ENCODE measurements around the gene GRAMD2B. TPM values are rescaled to one million over a fixed set of nuclear protein-coding genes. Genes with fewer than 3 reads are reported as not detected.
"Not testable (repeated sequence)": the region's sequence is repeated elsewhere in the genome, so short reads cannot be mapped to it uniquely, and the experiment has no call there.

GRAMD2B gene
- polyA plus RNA-seq (ENCODE audit: insufficient read length) = 31.1 TPM
- long read RNA-seq, donor 1, partial matches to known transcripts = 0 of 1 reads
- long read RNA-seq, donor 1, other reads (novel, unspliced or antisense) = 0 of 1 reads
- long read RNA-seq, donor 2, partial matches to known transcripts = 12 of 13 reads
- long read RNA-seq, donor 2, other reads (novel, unspliced or antisense) = 0 of 13 reads
- long read RNA-seq, donor 3, partial matches to known transcripts = 10 of 10 reads
- long read RNA-seq, donor 3, other reads (novel, unspliced or antisense) = 0 of 10 reads
- long read RNA-seq, donor 4 = 0 reads
- long read RNA-seq, donor 5, partial matches to known transcripts = 0 of 3 reads
- long read RNA-seq, donor 5, other reads (novel, unspliced or antisense) = 0 of 3 reads
- long read RNA-seq, donor 6, partial matches to known transcripts = 146 of 146 reads
- long read RNA-seq, donor 6, other reads (novel, unspliced or antisense) = 0 of 146 reads
- long read RNA-seq, donor 7, partial matches to known transcripts = 0 of 1 reads
- long read RNA-seq, donor 7, other reads (novel, unspliced or antisense) = 0 of 1 reads
- long read RNA-seq, donor 8 = 0 reads

GRCh38 chr5:126422994-126423788, at the start of gene GRAMD2B:
TSS of gene GRAMD2B (plus strand) at chr5:126423409. CDS start at chr5:126423607, 198 bp downstream.
- DNase-seq = peak; percentile 88

DNA sequence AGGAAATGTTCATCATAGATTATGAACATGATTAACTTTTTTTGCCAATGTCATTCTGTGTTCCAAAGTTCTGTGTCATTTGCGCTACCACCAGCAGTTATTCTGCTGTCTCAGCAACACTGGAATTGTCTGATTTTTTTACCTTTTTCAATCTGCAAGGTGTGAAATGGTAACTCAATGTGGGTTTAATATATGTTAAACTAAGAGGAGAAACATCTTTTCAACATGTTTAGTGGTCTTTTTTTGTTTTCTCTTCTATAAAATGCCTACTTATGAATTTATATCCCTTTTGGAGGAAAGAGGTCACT, 49.1 kb upstream of the GRAMD2B start:
- no peak for DNase-seq

GRCh38 chr5:126376443-126376842, 46.8 kb upstream of the GRAMD2B start:
- no peak for DNase-seq

DNA sequence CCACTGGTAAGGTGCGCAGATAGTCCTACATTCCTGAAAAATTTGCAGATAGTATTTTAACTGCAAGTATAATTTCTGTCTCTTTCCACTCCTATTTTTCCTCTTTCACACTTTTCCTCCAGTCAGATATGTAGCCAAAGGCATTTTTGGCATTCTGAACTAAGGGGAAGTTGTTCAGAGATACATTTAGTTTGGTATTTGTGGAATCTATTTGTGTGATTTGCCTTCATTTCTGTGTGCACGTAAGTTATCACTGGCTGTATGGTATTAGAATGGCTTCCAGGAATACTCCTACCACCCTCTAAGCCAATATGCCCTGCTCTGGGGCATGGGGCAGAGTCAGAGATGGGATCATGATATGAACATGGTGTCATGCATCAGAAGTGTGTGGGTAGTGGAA, 45.8 kb upstream of the GRAMD2B start:
- no peak for DNase-seq

DNA sequence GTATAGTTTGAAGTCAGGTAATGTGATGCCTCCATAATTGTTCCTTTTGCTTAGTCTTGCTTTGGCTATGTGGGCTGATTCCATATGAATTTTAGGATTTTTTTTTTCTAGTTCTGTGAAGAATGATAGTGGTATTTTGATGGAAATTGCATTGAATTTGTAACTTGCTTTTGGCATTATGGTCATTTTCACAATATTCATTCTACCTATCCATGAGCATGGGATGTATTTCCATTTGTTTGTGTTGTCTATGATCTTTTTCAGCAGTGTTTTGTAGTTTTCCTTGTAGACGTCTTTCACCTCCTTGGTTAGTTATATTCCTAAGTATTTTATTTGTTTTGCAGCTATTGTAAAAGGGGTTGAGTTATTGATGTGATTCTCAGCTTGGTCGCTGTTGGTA, 42.9 kb upstream of the GRAMD2B start:
- DNase-seq = not testable (repeated sequence)

GRCh38 chr5:126383246-126383645, 40.0 kb upstream of the GRAMD2B start:
- no peak for DNase-seq

DNA sequence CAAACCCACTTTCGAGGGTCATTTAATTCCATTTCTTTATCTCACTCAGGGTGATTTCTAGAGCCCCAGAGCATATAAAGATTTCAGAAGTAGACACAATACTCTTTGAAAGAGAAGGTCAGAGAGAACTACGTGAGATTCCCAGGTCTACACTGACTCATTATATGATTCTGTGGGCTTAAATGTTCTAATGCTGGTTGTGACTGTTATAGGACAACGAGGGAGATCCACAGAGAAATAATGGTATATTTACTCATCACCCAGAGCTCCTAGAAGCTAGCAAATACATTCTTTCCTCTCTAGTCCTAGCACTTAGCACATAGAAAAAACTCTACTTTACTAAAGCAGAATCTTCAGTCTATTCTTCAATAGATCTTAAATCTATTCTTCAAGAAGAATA, 39.4 kb upstream of the GRAMD2B start:
- DNase-seq = no peak

- DNase-seq = no peak
Measured at GRCh38 chr5:126384985-126385384, 38.2 kb upstream of the GRAMD2B start.

- no peak for DNase-seq
Measured at GRCh38 chr5:126385524-126386502, 37.4 kb upstream of the GRAMD2B start.

DNA sequence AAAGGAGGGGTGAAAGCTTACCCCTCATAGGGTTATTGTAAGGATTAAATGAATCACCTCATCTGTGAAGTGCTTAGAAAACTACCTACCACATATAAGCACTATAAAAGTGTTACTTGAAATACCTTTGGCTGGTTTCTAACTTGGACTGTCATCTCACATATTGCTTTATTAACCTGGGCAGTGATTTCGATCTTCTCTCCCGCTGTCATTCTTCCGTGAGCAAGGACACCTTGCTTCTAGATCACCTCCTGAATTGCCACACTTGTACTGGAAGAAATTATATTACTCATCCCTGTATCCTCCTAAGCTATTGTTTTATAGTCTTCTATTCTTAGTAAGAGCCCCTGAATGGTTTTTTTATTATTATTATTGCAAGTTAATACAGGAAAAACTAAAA, 34.0 kb upstream of the GRAMD2B start:
- no peak for DNase-seq

GRCh38 chr5:126390051-126390450, 33.2 kb upstream of the GRAMD2B start:
- DNase-seq = no peak

DNA sequence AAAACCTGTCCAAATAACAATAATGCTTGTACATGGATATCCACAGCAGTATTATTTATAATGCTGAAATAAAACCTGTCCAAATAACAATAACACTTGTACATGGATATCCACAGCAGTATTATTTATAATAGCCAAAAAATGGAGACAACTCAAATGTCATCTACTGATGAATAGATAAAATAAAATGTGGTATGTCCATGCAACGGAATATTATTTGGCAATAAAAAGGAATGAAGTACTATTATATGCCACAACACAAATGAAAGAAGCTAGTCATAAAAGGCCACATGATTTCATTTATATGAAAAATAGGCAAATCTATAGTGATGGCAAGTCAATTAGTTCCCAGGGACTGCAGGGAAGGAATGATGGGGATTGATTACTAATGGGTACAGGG, 31.8 kb upstream of the GRAMD2B start:
- no peak for DNase-seq

GRCh38 chr5:126394211-126394788, 28.9 kb upstream of the GRAMD2B start:
- no peak for DNase-seq

- no peak for DNase-seq
Measured at GRCh38 chr5:126395198-126395597, 28.0 kb upstream of the GRAMD2B start.

GRCh38 chr5:126395605-126396004, 27.6 kb upstream of the GRAMD2B start:
- no peak for DNase-seq

DNA sequence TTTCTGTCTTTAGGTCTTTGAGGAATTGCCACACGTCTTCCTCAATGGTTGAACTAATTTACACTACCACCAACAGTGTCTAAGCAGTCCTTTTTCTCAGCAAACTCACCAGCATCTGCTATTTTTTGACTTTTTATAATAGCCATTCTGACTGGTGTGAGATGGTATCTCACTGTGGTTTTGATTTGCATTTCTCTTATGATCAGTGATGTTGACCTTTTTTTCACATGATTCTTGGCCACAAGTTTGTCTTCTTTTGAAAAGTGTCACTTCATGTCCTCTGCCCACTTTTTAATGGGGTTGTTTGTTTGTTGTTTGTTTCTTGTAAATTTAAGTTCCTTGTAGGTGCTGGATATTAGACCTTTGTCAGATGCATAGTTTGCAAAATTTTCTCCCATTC, 26.5 kb upstream of the GRAMD2B start:
- DNase-seq = not testable (repeated sequence)

GRCh38 chr5:126398791-126399190, 24.4 kb upstream of the GRAMD2B start:
- DNase-seq = no peak

GRCh38 chr5:126400621-126401251, 22.5 kb upstream of the GRAMD2B start:
- DNase-seq = no peak

- no peak for DNase-seq
Measured at GRCh38 chr5:126402621-126403555, 20.3 kb upstream of the GRAMD2B start.

- DNase-seq = no peak
Measured at GRCh38 chr5:126403876-126404275, 19.3 kb upstream of the GRAMD2B start.
